GM12878 (cell line): ENCODE measurements around the gene LMNTD2. TPM values are rescaled to one million over a fixed set of nuclear protein-coding genes. Genes with fewer than 3 reads are reported as not detected.

Experiments
- ATAC-seq: fragments of 200-7000 bp; cut with Tn5 transposase; 3 replicates; pipeline ENCODE4 v1.9.1; 2020; ENCODE audit warnings: mild to moderate bottlenecking, moderate library complexity
- BruUV-seq: library from RNA; stranded (reverse); fragments of 400-500 nt; replicated peaks from 2 replicates; lab custom pipeline; 2021; lab: Mats Ljungman, UMichigan
- CTCF ChIA-PET: fragments of 300-600 bp; sonication (Branson Sonifier 250); formaldehyde crosslinking; extraction: SDS; loops from one replicate; lab custom pipeline; 2021; ENCODE audit warnings: inconsistent platforms; lab: Yijun Ruan, JAX
- POLR2A ChIA-PET: fragments of 350-600 bp; formaldehyde crosslinking; extraction: SDS; loops from one replicate; lab custom pipeline; 2021; ENCODE audit warnings: inconsistent platforms; lab: Charles Lee
- RAD21 ChIA-PET: fragments of 300-600 bp; sonication (Branson Sonifier 250); formaldehyde crosslinking; loops from one replicate; lab custom pipeline; 2023; ENCODE audit warnings: antibody characterized with exemption; ENCODE audit not compliant: unreplicated experiment; lab: Charles Lee
- SMC1A ChIA-PET: fragments of 300-600 bp; sonication (Branson Sonifier 250); formaldehyde crosslinking; loops from one replicate; lab custom pipeline; 2023; ENCODE audit not compliant: unreplicated experiment, uncharacterized antibody; lab: Charles Lee
- DNase-seq: peaks from one replicate; pipeline ENCODE4 v3.0.0-alpha.2; 2011; ENCODE audit warnings: low read depth, low spot score
- FAIRE-seq: peaks from 3 replicates; lab custom pipeline; 2011; peaks lifted over from hg19 to GRCh38; lab: Jason Lieb, UNC
- H2AFZ ChIP-seq: 2 replicates; pipeline ENCODE4 v1.6.0; 2011; ENCODE audit warnings: low read depth, low read length, control low read depth; ENCODE audit not compliant: control insufficient read depth
- H3K27ac ChIP-seq: 2 replicates; pipeline ENCODE4 v1.5.1; 2011; ENCODE audit warnings: control low read depth; ENCODE audit not compliant: control insufficient read depth, insufficient read depth
- H3K27me3 ChIP-seq, 2 experiments: replicated peaks in 1 of 2; 2 replicates each; pipeline versions ENCODE4 v1.6.0 to v1.6.1; 2011; ENCODE audit warnings: low read length in 1 of 2; ENCODE audit not compliant: control insufficient read depth in 2 of 2, insufficient read depth in 2 of 2
- H3K36me3 ChIP-seq, 2 experiments: 2 replicates each; pipeline ENCODE4 v1.5.1; 2011; ENCODE audit warnings: low read length in 1 of 2; ENCODE audit not compliant: control insufficient read depth in 2 of 2, insufficient read depth in 2 of 2
- H3K4me1 ChIP-seq: 2 replicates; pipeline ENCODE4 v1.6.1; 2011; ENCODE audit warnings: mild to moderate bottlenecking, low read length, moderate library complexity, mixed read lengths; ENCODE audit not compliant: control insufficient read depth, insufficient read depth
- H3K4me2 ChIP-seq: 2 replicates; pipeline ENCODE4 v1.6.0; 2011; ENCODE audit warnings: control low read depth; ENCODE audit not compliant: control insufficient read depth, insufficient read depth
- H3K4me3 ChIP-seq: fragments of 200-600 bp; sonication (generic); 2 replicates; pipeline ENCODE4 v1.5.1; 2016
- H3K79me2 ChIP-seq: 2 replicates; pipeline ENCODE4 v1.6.0; 2011; ENCODE audit warnings: low read length; ENCODE audit not compliant: control insufficient read depth, insufficient read depth
- H3K9ac ChIP-seq: 2 replicates; pipeline ENCODE4 v1.8.0; 2011; ENCODE audit warnings: low read length, control low read depth, mixed read lengths; ENCODE audit not compliant: control insufficient read depth, insufficient read depth
- H3K9me3 ChIP-seq: replicated peaks from 3 replicates; pipeline ENCODE4 v1.5.1; 2011; ENCODE audit warnings: mild to moderate bottlenecking, low read length; ENCODE audit not compliant: control insufficient read depth, insufficient read depth
- H4K20me1 ChIP-seq: 2 replicates; pipeline ENCODE4 v1.6.0; 2011; ENCODE audit not compliant: control insufficient read depth, insufficient read depth
- POLR2A ChIP-seq: IDR thresholded peaks from 2 replicates; pipeline ENCODE4 v1.6.1; 2011; ENCODE audit warnings: low read depth, mild to moderate bottlenecking, low read length
- WGBS: methylation state at CpG from one replicate; pipeline ENCODE4 v1.1.6; 2016; ENCODE audit warnings: low lambda C conversion rate; ENCODE audit not compliant: insufficient replicate concordance, insufficient coverage; ENCODE audit errors: missing lambda C conversion rate; 5-methylcytosine and 5-hydroxymethylcytosine counted together
- in situ Hi-C: fragments of 300-500 bp; cut with MboI; formaldehyde crosslinking; loops from 9 replicates; pipeline ENCODE4 v1.14.3; 2018; ENCODE audit warnings: mixed read lengths
- intact Hi-C: fragments of 100-400 bp; cut with micrococcal nuclease; formaldehyde crosslinking; loops from one replicate; pipeline ENCODE4 v1.14.2; 2022; ENCODE audit not compliant: unreplicated experiment
- polyA plus RNA-seq, 11 experiments: library from polyadenylated mRNA; depleted of rRNA in 4 of 11; unstranded in 6 of 11; stranded (reverse) in 5 of 11; fragments of >200 nt; fragmentation: Nextera tagmentation in 4 of 11; fragmentation: Illumina TruSeq in 1 of 11; extraction: Ambion mirVana in 4 of 11; extraction: Trizol in 1 of 11; gene quantifications; 1 replicate in 1 of 11; 2 replicates in 10 of 11; pipeline versions ENCODE4 v1.2.1 to v1.2.3, GENCODE V29; 2011 to 2016; ENCODE audit warnings: inconsistent platforms in 2 of 11, missing spikeins in 2 of 11, low read depth in 1 of 11
- total RNA-seq, 4 experiments: library from RNA; depleted of rRNA in 3 of 4; stranded (reverse); fragments of >200 nt in 3 of 4; fragmentation: Illumina TruSeq in 1 of 4; extraction: Trizol in 1 of 4; gene quantifications; 2 replicates each; pipeline versions ENCODE4 v1.2.1 to v1.2.3, GENCODE V29; 2013 to 2021
- TF ChIP-seq, protein P1 (sequence below): fragments of 450-650 bp; IDR thresholded peaks from 2 replicates; pipeline ENCODE4 v1.6.1; 2016; ENCODE audit warnings: mild to moderate bottlenecking
- TF ChIP-seq, protein P2 (sequence below): IDR thresholded peaks from 2 replicates; pipeline ENCODE4 v1.6.1; 2011; ENCODE audit warnings: low read depth, low read length, improper control_type of control experiment, borderline replicate concordance

LMNTD2 gene
- total and polyA plus RNA-seq, 10 of the 15 experiments (the other 5 are each of a cell fraction or from before 2014, with no cell fraction given): 0.22 to 4.1 (median 1.3) TPM; not detected in 2

DNA sequence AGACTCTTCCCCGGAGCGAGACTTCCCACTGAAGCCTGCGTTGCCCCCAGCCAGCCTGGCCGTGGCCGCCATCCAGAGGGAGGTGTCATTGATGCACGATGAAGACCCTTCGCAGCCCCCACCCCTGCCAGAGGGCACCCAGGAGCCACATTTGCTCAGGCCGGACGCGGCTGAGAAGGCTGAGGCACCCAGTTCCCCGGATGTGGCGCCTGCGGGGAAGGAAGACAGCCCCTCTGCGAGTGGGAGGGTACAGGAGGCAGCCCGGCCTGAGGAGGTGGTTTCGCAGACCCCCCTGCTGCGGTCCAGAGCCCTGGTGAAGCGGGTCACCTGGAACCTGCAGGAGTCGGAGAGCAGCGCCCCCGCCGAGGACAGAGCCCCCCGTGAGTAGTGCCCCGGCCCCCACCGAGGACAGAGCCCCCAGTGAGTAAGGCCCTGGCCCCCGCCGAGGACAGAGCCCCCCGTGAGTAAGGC, 48.8 kb upstream of the LMNTD2 start:
- no peak for DNase-seq
- Histone ChIP-seq H3K9ac (no peak overlapping the region), H3K4me1 (peaks cover 10% of the 10 kb centered on the region), H3K36me3 (peaks cover 21 to 75% of the 10 kb centered on the region in 2 experiments; a peak in 3 of 4 replicates), H3K27me3 (no peaks in the 10 kb centered on the region), H3K79me2 (peaks cover 13% of the 10 kb centered on the region), H3K4me2 (no peak overlapping the region), H3K27ac (no peak overlapping the region), H2AFZ (no peak overlapping the region), H4K20me1 (peaks cover 11% of the 10 kb centered on the region), H3K4me3 (no peak overlapping the region), H3K9me3 (no peaks in the 10 kb centered on the region)
- RAD21 ChIA-PET: no interaction called here
- TF ChIP-seq, protein P1, sequence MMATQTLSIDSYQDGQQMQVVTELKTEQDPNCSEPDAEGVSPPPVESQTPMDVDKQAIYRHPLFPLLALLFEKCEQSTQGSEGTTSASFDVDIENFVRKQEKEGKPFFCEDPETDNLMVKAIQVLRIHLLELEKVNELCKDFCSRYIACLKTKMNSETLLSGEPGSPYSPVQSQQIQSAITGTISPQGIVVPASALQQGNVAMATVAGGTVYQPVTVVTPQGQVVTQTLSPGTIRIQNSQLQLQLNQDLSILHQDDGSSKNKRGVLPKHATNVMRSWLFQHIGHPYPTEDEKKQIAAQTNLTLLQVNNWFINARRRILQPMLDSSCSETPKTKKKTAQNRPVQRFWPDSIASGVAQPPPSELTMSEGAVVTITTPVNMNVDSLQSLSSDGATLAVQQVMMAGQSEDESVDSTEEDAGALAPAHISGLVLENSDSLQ: no peak
- TF ChIP-seq POLR2A: 0 out of 2 replicates have a peak, but pooled peaks have one; percentile 18
- FAIRE-seq: no peak
- POLR2A ChIA-PET: no interaction called here
- ATAC-seq: no peak
- intact Hi-C loops (no loop called here), in situ Hi-C loops (no loop called here)
- WGBS: 97% methylated on average over 26 of the region's 28 CpGs
- no TSS peak for BruUV-seq
- SMC1A ChIA-PET: no interaction called here
- CTCF ChIA-PET: no interaction called here

GRCh38 chr11:608791-609251, 48.3 kb upstream of the LMNTD2 start:
- ATAC-seq: no peak
- peaks cover 21 to 75% of the 10 kb centered on the region in 2 experiments; a peak in 3 of 4 replicates for H3K36me3 ChIP-seq
- BruUV-seq: no TSS peak
- H4K20me1 ChIP-seq: peaks cover 11% of the 10 kb centered on the region
- no peak for DNase-seq
- FAIRE-seq: no peak
- ChIA-PET SMC1A (no interaction called here), POLR2A (no interaction called here)
- H3K4me2 ChIP-seq: no peak overlapping the region
- no peak overlapping the region for H3K4me3 ChIP-seq
- no peaks in the 10 kb centered on the region for H3K9me3 ChIP-seq
- no peak overlapping the region for H3K27ac ChIP-seq
- H3K79me2 ChIP-seq: peaks cover 7% of the 10 kb centered on the region
- intact Hi-C loops: no loop called here
- TF ChIP-seq, protein P2, sequence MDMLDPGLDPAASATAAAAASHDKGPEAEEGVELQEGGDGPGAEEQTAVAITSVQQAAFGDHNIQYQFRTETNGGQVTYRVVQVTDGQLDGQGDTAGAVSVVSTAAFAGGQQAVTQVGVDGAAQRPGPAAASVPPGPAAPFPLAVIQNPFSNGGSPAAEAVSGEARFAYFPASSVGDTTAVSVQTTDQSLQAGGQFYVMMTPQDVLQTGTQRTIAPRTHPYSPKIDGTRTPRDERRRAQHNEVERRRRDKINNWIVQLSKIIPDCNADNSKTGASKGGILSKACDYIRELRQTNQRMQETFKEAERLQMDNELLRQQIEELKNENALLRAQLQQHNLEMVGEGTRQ: no peak
- peak; percentile 27; the same call in 1 of the 2 replicates for TF ChIP-seq POLR2A
- TF ChIP-seq, all 136 proteins: peak for 1
- H3K4me1 ChIP-seq: peaks cover 7% of the 10 kb centered on the region
- in situ Hi-C loops: no loop called here
- ChIA-PET RAD21 (no interaction called here), CTCF (no interaction called here)
- H2AFZ ChIP-seq: no peak overlapping the region
- H3K27me3 ChIP-seq: no peaks in the 10 kb centered on the region
- H3K9ac ChIP-seq: no peak overlapping the region
- WGBS: 93% methylated on average over 24 of the region's 28 CpGs
